Peyer's patch (tissue), 4 donors: ENCODE data around the gene LOXHD1. TPM values are rescaled to one million over a fixed set of nuclear protein-coding genes. Genes with fewer than 3 reads are reported as not detected.

Experiments
- DNase-seq, 3 donors: peaks; one replicate each; pipeline ENCODE4 v3.0.0-alpha.2; 2017 to 2019
- H3K27ac ChIP-seq, 4 donors: fragments of 200-600 bp; sonication (generic); one replicate each; pipeline ENCODE4 v1.5.1; 2016 to 2019
- H3K27me3 ChIP-seq, 2 donors: fragments of 200-600 bp; sonication (generic); one replicate each; pipeline ENCODE4 v1.5.1; 2019
- H3K36me3 ChIP-seq, 3 donors: fragments of 200-600 bp; sonication (generic); one replicate each; pipeline ENCODE4 v1.5.1; 2016 to 2019
- H3K4me1 ChIP-seq, 4 donors: fragments of 200-600 bp; sonication (generic); one replicate each; pipeline ENCODE4 v1.5.1; 2016 to 2019
- H3K4me3 ChIP-seq, 4 donors: fragments of 200-600 bp; sonication (generic); 1 replicate in 3 of 4; 2 replicates in 1 of 4; pipeline ENCODE4 v1.5.1; 2016 to 2019; ENCODE audit warnings: mild to moderate bottlenecking in 1 of 4
- H3K9me3 ChIP-seq, 4 donors: fragments of 200-600 bp; sonication (generic); one replicate each; pipeline ENCODE4 v1.5.1; 2016 to 2019; ENCODE audit warnings: mild to moderate bottlenecking in 1 of 4
- CTCF ChIP-seq, 6 experiments: fragments of 450-650 bp in 4 of 6; fragments of 200-600 bp in 2 of 6; sonication (generic) in 1 of 6; IDR thresholded peaks; one replicate each; pipeline ENCODE4 v1.5.1; 2017 to 2019; ENCODE audit warnings: antibody characterized with exemption in 6 of 6, mild to moderate bottlenecking in 3 of 6, moderate library complexity in 1 of 6
- POLR2A ChIP-seq, 2 donors: fragments of 450-650 bp; IDR thresholded peaks; one replicate each; pipeline ENCODE4 v1.5.1; 2017; ENCODE audit warnings: antibody characterized with exemption in 2 of 2, mild to moderate bottlenecking in 2 of 2, moderate library complexity in 2 of 2
- total RNA-seq, 4 donors: library from RNA; depleted of rRNA; stranded (reverse); fragments of >200 nt; gene quantifications; one replicate each; pipeline ENCODE4 v1.1.0, GENCODE V29; 2016

Gene LOXHD1
- total RNA-seq, 4 donors from 2014 or later, result 0.19 to 0.83 TPM; not detected in 2

GRCh38 chr18:46434629-46435028, 222.4 kb downstream of the LOXHD1 start:
- no peak for DNase-seq
- no peak for TF ChIP-seq POLR2A (IDR thresholded peaks at IDR 0.05)
- TF ChIP-seq CTCF (IDR thresholded peaks at IDR 0.05), result no peak
- no peaks in the 10 kb centered on the region for H3K9me3 ChIP-seq
- no peak overlapping the region for H3K4me3 ChIP-seq
- H3K27me3 ChIP-seq, result no peaks in the 10 kb centered on the region
- no peaks in the 10 kb centered on the region for H3K36me3 ChIP-seq
- no peak overlapping the region for H3K27ac ChIP-seq
- H3K4me1 ChIP-seq, result no peaks in the 10 kb centered on the region

DNA sequence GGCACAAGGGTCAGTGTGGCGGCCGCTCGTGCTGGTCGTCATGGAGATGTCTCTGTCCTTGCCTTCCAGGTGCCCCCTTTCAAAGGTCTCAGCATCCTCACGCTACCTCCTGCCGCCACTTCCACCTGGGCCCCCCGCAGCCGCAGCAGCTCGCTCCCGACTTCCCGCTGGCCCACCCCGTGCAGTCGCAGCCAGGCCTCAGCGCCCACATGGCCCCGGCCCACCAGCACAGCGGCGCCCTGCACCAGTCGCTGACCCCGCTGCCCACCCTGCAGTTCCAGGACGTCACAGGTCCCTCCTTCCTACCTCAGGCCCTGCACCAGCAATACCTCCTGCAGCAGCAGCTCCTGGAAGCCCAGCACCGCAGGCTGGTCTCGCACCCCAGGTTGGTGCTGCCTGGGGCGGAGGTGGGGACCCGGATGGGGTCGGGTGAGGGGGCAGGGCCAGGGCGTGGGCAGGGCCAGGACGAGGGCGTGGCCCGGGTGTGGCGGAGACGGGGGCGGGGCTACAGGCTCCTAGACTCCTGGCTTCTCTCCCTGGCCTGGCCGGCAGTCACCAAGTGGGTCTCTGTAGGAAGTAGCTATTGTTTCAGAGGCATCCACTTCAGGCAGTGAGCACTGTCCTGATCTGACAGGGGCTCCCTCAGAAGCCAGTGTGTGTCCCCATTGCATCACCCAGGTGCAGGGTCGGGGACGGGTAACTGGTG, 223.7 kb downstream of the LOXHD1 start:
- H3K4me3 ChIP-seq, result no peak overlapping the region
- H3K4me1 ChIP-seq, result no peaks in the 10 kb centered on the region
- TF ChIP-seq POLR2A (IDR thresholded peaks at IDR 0.05), result no peak
- no peaks in the 10 kb centered on the region for H3K9me3 ChIP-seq
- no peak overlapping the region for H3K27ac ChIP-seq
- no peak for DNase-seq
- no peaks in the 10 kb centered on the region for H3K27me3 ChIP-seq
- no peaks in the 10 kb centered on the region for H3K36me3 ChIP-seq

- no peak overlapping the region for H3K4me3 ChIP-seq
- TF ChIP-seq CTCF (IDR thresholded peaks at IDR 0.05) (no peak), POLR2A (IDR thresholded peaks at IDR 0.05) (no peak)
- H3K9me3 ChIP-seq, result no peaks in the 10 kb centered on the region
- H3K27me3 ChIP-seq, result no peaks in the 10 kb centered on the region
- no peak for DNase-seq
- no peaks in the 10 kb centered on the region for H3K36me3 ChIP-seq
- no peak overlapping the region for H3K27ac ChIP-seq
- H3K4me1 ChIP-seq, result no peaks in the 10 kb centered on the region
These were observed 225.4 kb downstream of the LOXHD1 start for GRCh38 chr18:46431522-46432171.

GRCh38 chr18:46429649-46430224, 227.3 kb downstream of the LOXHD1 start:
- TF ChIP-seq CTCF (IDR thresholded peaks at IDR 0.05) (no peak), POLR2A (IDR thresholded peaks at IDR 0.05) (no peak)
- Histone ChIP-seq H3K9me3 (no peaks in the 10 kb centered on the region), H3K36me3 (no peaks in the 10 kb centered on the region), H3K27ac (no peak overlapping the region), H3K4me1 (no peaks in the 10 kb centered on the region), H3K4me3 (no peak overlapping the region), H3K27me3 (no peaks in the 10 kb centered on the region)
- DNase-seq, result no peak

- no peaks in the 10 kb centered on the region for H3K9me3 ChIP-seq
- H3K4me1 ChIP-seq, result no peaks in the 10 kb centered on the region
- TF ChIP-seq POLR2A (IDR thresholded peaks at IDR 0.05) (no peak), CTCF (IDR thresholded peaks at IDR 0.05) (no peak)
- H3K27me3 ChIP-seq, result no peaks in the 10 kb centered on the region
- DNase-seq, result no peak
- no peak overlapping the region for H3K27ac ChIP-seq
- no peaks in the 10 kb centered on the region for H3K36me3 ChIP-seq
- H3K4me3 ChIP-seq, result no peak overlapping the region
These were observed 227.9 kb downstream of the LOXHD1 start for GRCh38 chr18:46429130-46429529.

- Histone ChIP-seq H3K4me1 (no peaks in the 10 kb centered on the region), H3K4me3 (no peak overlapping the region), H3K36me3 (no peaks in the 10 kb centered on the region), H3K9me3 (no peaks in the 10 kb centered on the region), H3K27me3 (no peaks in the 10 kb centered on the region), H3K27ac (no peak overlapping the region)
- no peak for DNase-seq
- TF ChIP-seq POLR2A (IDR thresholded peaks at IDR 0.05), result no peak
- no peak for TF ChIP-seq CTCF (IDR thresholded peaks at IDR 0.05)
These were observed 228.7 kb downstream of the LOXHD1 start for GRCh38 chr18:46428368-46428767.
